GM12878 (cell line): ENCODE measurements around the gene NT5DC3. TPM values are rescaled to one million over a fixed set of nuclear protein-coding genes. Genes with fewer than 3 reads are reported as not detected.

Experiments
- ATAC-seq: fragments of 200-7000 bp; cut with Tn5 transposase; 3 replicates; pipeline ENCODE4 v1.9.1; 2020; ENCODE audit warnings: mild to moderate bottlenecking, moderate library complexity
- BruUV-seq: library from RNA; stranded (reverse); fragments of 400-500 nt; replicated peaks from 2 replicates; lab custom pipeline; 2021; lab: Mats Ljungman, UMichigan
- CTCF ChIA-PET: fragments of 300-600 bp; sonication (Branson Sonifier 250); formaldehyde crosslinking; extraction: SDS; loops from one replicate; lab custom pipeline; 2021; ENCODE audit warnings: inconsistent platforms; lab: Yijun Ruan, JAX
- POLR2A ChIA-PET: fragments of 350-600 bp; formaldehyde crosslinking; extraction: SDS; loops from one replicate; lab custom pipeline; 2021; ENCODE audit warnings: inconsistent platforms; lab: Charles Lee
- RAD21 ChIA-PET: fragments of 300-600 bp; sonication (Branson Sonifier 250); formaldehyde crosslinking; loops from one replicate; lab custom pipeline; 2023; ENCODE audit warnings: antibody characterized with exemption; ENCODE audit not compliant: unreplicated experiment; lab: Charles Lee
- SMC1A ChIA-PET: fragments of 300-600 bp; sonication (Branson Sonifier 250); formaldehyde crosslinking; loops from one replicate; lab custom pipeline; 2023; ENCODE audit not compliant: unreplicated experiment, uncharacterized antibody; lab: Charles Lee
- DNase-seq: peaks from one replicate; pipeline ENCODE4 v3.0.0-alpha.2; 2011; ENCODE audit warnings: low read depth, low spot score
- FAIRE-seq: peaks from 3 replicates; lab custom pipeline; 2011; peaks lifted over from hg19 to GRCh38; lab: Jason Lieb, UNC
- H2AFZ ChIP-seq: 2 replicates; pipeline ENCODE4 v1.6.0; 2011; ENCODE audit warnings: low read depth, low read length, control low read depth; ENCODE audit not compliant: control insufficient read depth
- H3K27ac ChIP-seq: 2 replicates; pipeline ENCODE4 v1.5.1; 2011; ENCODE audit warnings: control low read depth; ENCODE audit not compliant: control insufficient read depth, insufficient read depth
- H3K27me3 ChIP-seq, 2 experiments: replicated peaks in 1 of 2; 2 replicates each; pipeline versions ENCODE4 v1.6.0 to v1.6.1; 2011; ENCODE audit warnings: low read length in 1 of 2; ENCODE audit not compliant: control insufficient read depth in 2 of 2, insufficient read depth in 2 of 2
- H3K36me3 ChIP-seq, 2 experiments: 2 replicates each; pipeline ENCODE4 v1.5.1; 2011; ENCODE audit warnings: low read length in 1 of 2; ENCODE audit not compliant: control insufficient read depth in 2 of 2, insufficient read depth in 2 of 2
- H3K4me1 ChIP-seq: 2 replicates; pipeline ENCODE4 v1.6.1; 2011; ENCODE audit warnings: mild to moderate bottlenecking, low read length, moderate library complexity, mixed read lengths; ENCODE audit not compliant: control insufficient read depth, insufficient read depth
- H3K4me2 ChIP-seq: 2 replicates; pipeline ENCODE4 v1.6.0; 2011; ENCODE audit warnings: control low read depth; ENCODE audit not compliant: control insufficient read depth, insufficient read depth
- H3K4me3 ChIP-seq: fragments of 200-600 bp; sonication (generic); 2 replicates; pipeline ENCODE4 v1.5.1; 2016
- H3K79me2 ChIP-seq: 2 replicates; pipeline ENCODE4 v1.6.0; 2011; ENCODE audit warnings: low read length; ENCODE audit not compliant: control insufficient read depth, insufficient read depth
- H3K9ac ChIP-seq: 2 replicates; pipeline ENCODE4 v1.8.0; 2011; ENCODE audit warnings: low read length, control low read depth, mixed read lengths; ENCODE audit not compliant: control insufficient read depth, insufficient read depth
- H3K9me3 ChIP-seq: replicated peaks from 3 replicates; pipeline ENCODE4 v1.5.1; 2011; ENCODE audit warnings: mild to moderate bottlenecking, low read length; ENCODE audit not compliant: control insufficient read depth, insufficient read depth
- H4K20me1 ChIP-seq: 2 replicates; pipeline ENCODE4 v1.6.0; 2011; ENCODE audit not compliant: control insufficient read depth, insufficient read depth
- BCL11A ChIP-seq: IDR thresholded peaks from 2 replicates; pipeline ENCODE4 v1.6.1; 2011; ENCODE audit warnings: low read depth, low read length
- BCL3 ChIP-seq: IDR thresholded peaks from 2 replicates; pipeline ENCODE4 v1.6.1; 2011; ENCODE audit warnings: borderline replicate concordance, low read depth, mild to moderate bottlenecking, moderate library complexity, low read length; ENCODE audit not compliant: insufficient read depth, poor library complexity, severe bottlenecking
- EGR1 ChIP-seq, 2 experiments: IDR thresholded peaks; 1 replicate in 1 of 2; 2 replicates in 1 of 2; pipeline ENCODE4 v1.6.1; 2011 to 2012; ENCODE audit warnings: low read depth in 2 of 2, low read length in 2 of 2, borderline replicate concordance in 1 of 2, mild to moderate bottlenecking in 1 of 2, moderate library complexity in 1 of 2
- GABPA ChIP-seq: IDR thresholded peaks from 2 replicates; pipeline ENCODE4 v1.6.1; 2014; ENCODE audit warnings: antibody characterized with exemption, low read depth, mild to moderate bottlenecking, inconsistent platforms
- KAT2A ChIP-seq: conservative IDR thresholded peaks from 2 replicates; pipeline ENCODE4 v1.6.1; 2011; ENCODE audit warnings: low read depth, low read length; ENCODE audit not compliant: control insufficient read depth
- MTA2 ChIP-seq: fragments of 450-650 bp; IDR thresholded peaks from 2 replicates; pipeline ENCODE4 v1.6.1; 2016; ENCODE audit warnings: low read depth, mild to moderate bottlenecking, moderate library complexity
- NFYB ChIP-seq: IDR thresholded peaks from 2 replicates; pipeline ENCODE4 v1.6.1; 2011; ENCODE audit warnings: low read depth, mild to moderate bottlenecking, low read length, improper control_type of control experiment, moderate library complexity; ENCODE audit not compliant: insufficient read depth
- RB1 ChIP-seq: fragments of 450-650 bp; formaldehyde crosslinking; IDR thresholded peaks from 2 replicates; pipeline ENCODE4 v1.6.1; 2017; ENCODE audit warnings: mild to moderate bottlenecking, borderline replicate concordance
- TCF3 ChIP-seq: IDR thresholded peaks from 2 replicates; pipeline ENCODE4 v1.6.1; 2012; ENCODE audit warnings: low read depth, mild to moderate bottlenecking, low read length, borderline replicate concordance; ENCODE audit not compliant: insufficient read depth
- WGBS: methylation state at CpG from one replicate; pipeline ENCODE4 v1.1.6; 2016; ENCODE audit warnings: low lambda C conversion rate; ENCODE audit not compliant: insufficient replicate concordance, insufficient coverage; ENCODE audit errors: missing lambda C conversion rate; 5-methylcytosine and 5-hydroxymethylcytosine counted together
- in situ Hi-C: fragments of 300-500 bp; cut with MboI; formaldehyde crosslinking; loops from 9 replicates; pipeline ENCODE4 v1.14.3; 2018; ENCODE audit warnings: mixed read lengths
- intact Hi-C: fragments of 100-400 bp; cut with micrococcal nuclease; formaldehyde crosslinking; loops from one replicate; pipeline ENCODE4 v1.14.2; 2022; ENCODE audit not compliant: unreplicated experiment
- polyA plus RNA-seq, 11 experiments: library from polyadenylated mRNA; depleted of rRNA in 4 of 11; unstranded in 6 of 11; stranded (reverse) in 5 of 11; fragments of >200 nt; fragmentation: Nextera tagmentation in 4 of 11; fragmentation: Illumina TruSeq in 1 of 11; extraction: Ambion mirVana in 4 of 11; extraction: Trizol in 1 of 11; gene quantifications; 1 replicate in 1 of 11; 2 replicates in 10 of 11; pipeline versions ENCODE4 v1.2.1 to v1.2.3, GENCODE V29; 2011 to 2016; ENCODE audit warnings: inconsistent platforms in 2 of 11, missing spikeins in 2 of 11, low read depth in 1 of 11
- total RNA-seq, 4 experiments: library from RNA; depleted of rRNA in 3 of 4; stranded (reverse); fragments of >200 nt in 3 of 4; fragmentation: Illumina TruSeq in 1 of 4; extraction: Trizol in 1 of 4; gene quantifications; 2 replicates each; pipeline versions ENCODE4 v1.2.1 to v1.2.3, GENCODE V29; 2013 to 2021
- TF ChIP-seq, protein P1 (sequence below): fragments of 450-650 bp; formaldehyde crosslinking; IDR thresholded peaks from 2 replicates; pipeline ENCODE4 v1.4.0; 2022; ENCODE audit warnings: mild to moderate bottlenecking, moderate library complexity

The NT5DC3 gene
- total and polyA plus RNA-seq, 10 of the 15 experiments (the other 5 are each of a cell fraction or from before 2014, with no cell fraction given) = 2.0 to 12.4 (median 5.9) TPM

DNA sequence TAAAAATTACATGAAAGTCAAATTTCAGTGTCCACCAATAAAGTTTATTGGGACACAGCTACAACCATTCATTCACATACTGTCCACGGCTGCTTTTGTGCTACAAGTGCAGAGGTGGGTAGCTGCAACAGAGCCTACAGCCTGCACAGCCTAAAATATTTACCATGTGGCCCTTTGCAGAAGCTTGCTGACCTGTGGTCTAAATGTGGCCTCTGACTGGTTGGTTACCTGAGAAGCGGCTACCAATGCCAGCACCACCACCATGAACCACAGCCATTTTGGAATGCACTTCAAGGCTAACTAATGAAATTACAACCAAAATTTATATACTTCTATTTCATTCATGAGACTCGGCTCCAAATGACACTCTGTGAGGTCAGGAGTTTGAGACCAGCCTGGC is 58.6 kb downstream of the NT5DC3 start:
- CTCF ChIA-PET = interaction anchor here (0.7 kb wide), 1 partner anchor 9 kb away, joined by 3 read pairs; no protein-coding TSS in a partner anchor
- WGBS = 97% methylated on average over 3 of the region's 3 CpGs
- FAIRE-seq = no peak

More for the DNA sequence above, 58.6 kb downstream of the NT5DC3 start:
- ATAC-seq (no peak), DNase-seq (no peak)
- no peak overlapping the region for H3K4me3 ChIP-seq
- no TSS peak for BruUV-seq
- no peak overlapping the region for H2AFZ ChIP-seq
- no peaks in the 10 kb centered on the region for H3K27me3 ChIP-seq
- intact Hi-C loops = no loop called here
- H3K9ac ChIP-seq = no peak overlapping the region
- no peaks in the 10 kb centered on the region for H3K79me2 ChIP-seq
- no peak overlapping the region for H3K4me2 ChIP-seq
- RAD21 ChIA-PET = no interaction called here
- TF ChIP-seq RB1 = no peak
- TF ChIP-seq EGR1 (IDR thresholded peaks at IDR 0.05; ENCODE audit: borderline replicate concordance in 1 of 2, low read depth in 2 of 2, low read length in 2 of 2) = no peak
- TF ChIP-seq, protein P1, sequence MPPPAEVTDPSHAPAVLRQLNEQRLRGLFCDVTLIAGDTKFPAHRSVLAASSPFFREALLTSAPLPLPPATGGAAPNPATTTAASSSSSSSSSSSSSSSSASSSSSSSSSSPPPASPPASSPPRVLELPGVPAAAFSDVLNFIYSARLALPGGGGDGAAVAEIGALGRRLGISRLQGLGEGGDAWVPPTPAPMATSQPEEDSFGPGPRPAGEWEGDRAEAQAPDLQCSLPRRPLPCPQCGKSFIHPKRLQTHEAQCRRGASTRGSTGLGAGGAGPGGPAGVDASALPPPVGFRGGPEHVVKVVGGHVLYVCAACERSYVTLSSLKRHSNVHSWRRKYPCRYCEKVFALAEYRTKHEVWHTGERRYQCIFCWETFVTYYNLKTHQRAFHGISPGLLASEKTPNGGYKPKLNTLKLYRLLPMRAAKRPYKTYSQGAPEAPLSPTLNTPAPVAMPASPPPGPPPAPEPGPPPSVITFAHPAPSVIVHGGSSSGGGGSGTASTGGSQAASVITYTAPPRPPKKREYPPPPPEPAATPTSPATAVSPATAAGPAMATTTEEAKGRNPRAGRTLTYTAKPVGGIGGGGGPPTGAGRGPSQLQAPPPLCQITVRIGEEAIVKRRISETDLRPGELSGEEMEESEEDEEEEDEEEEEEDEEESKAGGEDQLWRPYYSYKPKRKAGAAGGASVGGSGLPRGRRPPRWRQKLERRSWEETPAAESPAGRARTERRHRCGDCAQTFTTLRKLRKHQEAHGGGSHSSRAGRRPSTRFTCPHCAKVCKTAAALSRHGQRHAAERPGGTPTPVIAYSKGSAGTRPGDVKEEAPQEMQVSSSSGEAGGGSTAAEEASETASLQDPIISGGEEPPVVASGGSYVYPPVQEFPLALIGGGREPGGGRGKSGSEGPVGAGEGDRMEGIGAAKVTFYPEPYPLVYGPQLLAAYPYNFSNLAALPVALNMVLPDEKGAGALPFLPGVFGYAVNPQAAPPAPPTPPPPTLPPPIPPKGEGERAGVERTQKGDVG = no peak
- TF ChIP-seq TCF3 = no peak
- TF ChIP-seq KAT2A = no peak
- TF ChIP-seq BCL11A = no peak
- TF ChIP-seq NFYB = no peak
- no peak for TF ChIP-seq BCL3
- no peak for TF ChIP-seq MTA2
- TF ChIP-seq GABPA = no peak
- no peaks in the 10 kb centered on the region for H4K20me1 ChIP-seq
- H3K36me3 ChIP-seq = peaks cover 5 to 12% of the 10 kb centered on the region in 2 experiments; a peak in 2 of 4 replicates
- no peaks in the 10 kb centered on the region for H3K9me3 ChIP-seq
- SMC1A ChIA-PET = interaction anchor here (1.5 kb wide), 1 partner anchor 9 kb away, joined by 4 read pairs; no protein-coding TSS in a partner anchor
- POLR2A ChIA-PET = no interaction called here
- in situ Hi-C loops = no loop called here
- H3K27ac ChIP-seq = no peak overlapping the region
- no peaks in the 10 kb centered on the region for H3K4me1 ChIP-seq
